Activated naive CD4-positive, alpha-beta T cell treated with anti-CD3 and anti-CD28 coated beads, Interleukin-2, amount 50 U/mL, for 24 hours (primary cell): ENCODE measurements around the gene POLR2B.
"Not testable (repeated sequence)": the region's sequence is repeated elsewhere in the genome, so short reads cannot be mapped to it uniquely, and the experiment has no call there.

Experiments used
- H3K27ac Mint-ChIP-seq: one replicate; pipeline ENCODE4 v1.8.0; 2021; ENCODE audit warnings: mild to moderate bottlenecking, mixed read lengths
- H3K27me3 Mint-ChIP-seq: one replicate; pipeline ENCODE4 v1.8.0; 2021; ENCODE audit warnings: mixed read lengths
- H3K36me3 Mint-ChIP-seq: one replicate; pipeline ENCODE4 v1.8.0; 2021; ENCODE audit warnings: mixed read lengths
- H3K4me1 Mint-ChIP-seq: one replicate; pipeline ENCODE4 v1.8.0; 2021; ENCODE audit warnings: mixed read lengths
- H3K4me3 Mint-ChIP-seq: one replicate; pipeline ENCODE4 v1.8.0; 2021; ENCODE audit warnings: mild to moderate bottlenecking, mixed read lengths
- H3K9me3 Mint-ChIP-seq: one replicate; pipeline ENCODE4 v1.8.0; 2021; ENCODE audit warnings: mixed read lengths

The POLR2B gene

GRCh38 chr4:57059890-57060716, 81.4 kb downstream of the POLR2B start:
- Mint-ChIP-seq H3K4me3 (no peak overlapping the region), H3K9me3 (no peaks in the 10 kb centered on the region), H3K36me3 (no peaks in the 10 kb centered on the region), H3K27ac (no peak overlapping the region), H3K27me3 (peaks cover 19% of the 10 kb centered on the region), H3K4me1 (no peaks in the 10 kb centered on the region)

GRCh38 chr4:57060717-57061067, 82.0 kb downstream of the POLR2B start:
- H3K27me3 Mint-ChIP-seq = peaks cover 17% of the 10 kb centered on the region
- H3K36me3 Mint-ChIP-seq, H3K4me1 Mint-ChIP-seq, H3K9me3 Mint-ChIP-seq, H3K27ac Mint-ChIP-seq, H3K4me3 Mint-ChIP-seq: not testable (repeated sequence)

GRCh38 chr4:57061395-57061794, 82.7 kb downstream of the POLR2B start:
- peaks cover 12% of the 10 kb centered on the region for H3K27me3 Mint-ChIP-seq
- H3K36me3 Mint-ChIP-seq = no peaks in the 10 kb centered on the region
- H3K4me1 Mint-ChIP-seq = no peaks in the 10 kb centered on the region
- no peak overlapping the region for H3K4me3 Mint-ChIP-seq
- H3K9me3 Mint-ChIP-seq = no peaks in the 10 kb centered on the region
- H3K27ac Mint-ChIP-seq = no peak overlapping the region

- no peaks in the 10 kb centered on the region for H3K9me3 Mint-ChIP-seq
- H3K4me1 Mint-ChIP-seq = no peaks in the 10 kb centered on the region
- no peak overlapping the region for H3K4me3 Mint-ChIP-seq
- peaks cover 2% of the 10 kb centered on the region for H3K27me3 Mint-ChIP-seq
- H3K36me3 Mint-ChIP-seq = no peaks in the 10 kb centered on the region
- no peak overlapping the region for H3K27ac Mint-ChIP-seq
Measured at GRCh38 chr4:57063518-57063917, 84.8 kb downstream of the POLR2B start.

GRCh38 chr4:57064120-57064519, 85.4 kb downstream of the POLR2B start:
- H3K4me3 Mint-ChIP-seq = no peak overlapping the region
- no peak overlapping the region for H3K27ac Mint-ChIP-seq
- no peaks in the 10 kb centered on the region for H3K36me3 Mint-ChIP-seq
- peaks cover 2% of the 10 kb centered on the region for H3K27me3 Mint-ChIP-seq
- no peaks in the 10 kb centered on the region for H3K4me1 Mint-ChIP-seq
- no peaks in the 10 kb centered on the region for H3K9me3 Mint-ChIP-seq

GRCh38 chr4:57064811-57065711, 86.4 kb downstream of the POLR2B start:
- H3K27me3 Mint-ChIP-seq = peaks cover 2% of the 10 kb centered on the region
- H3K4me3 Mint-ChIP-seq = no peak overlapping the region

GRCh38 chr4:57065730-57066482, 87.2 kb downstream of the POLR2B start:
- peaks cover 2% of the 10 kb centered on the region for H3K27me3 Mint-ChIP-seq
- H3K4me3 Mint-ChIP-seq = no peak overlapping the region
- no peak overlapping the region for H3K27ac Mint-ChIP-seq
- no peaks in the 10 kb centered on the region for H3K36me3 Mint-ChIP-seq
- no peaks in the 10 kb centered on the region for H3K4me1 Mint-ChIP-seq
- H3K9me3 Mint-ChIP-seq = no peaks in the 10 kb centered on the region

More at GRCh38 chr4:57064811-57065711, 86.4 kb downstream of the POLR2B start:
- Mint-ChIP-seq H3K4me1 (no peaks in the 10 kb centered on the region), H3K36me3 (no peaks in the 10 kb centered on the region), H3K9me3 (no peaks in the 10 kb centered on the region), H3K27ac (no peak overlapping the region)

- Mint-ChIP-seq H3K27me3 (no peaks in the 10 kb centered on the region), H3K4me1 (no peaks in the 10 kb centered on the region), H3K36me3 (no peaks in the 10 kb centered on the region), H3K27ac (no peak overlapping the region), H3K9me3 (no peaks in the 10 kb centered on the region), H3K4me3 (no peak overlapping the region)
Measured at GRCh38 chr4:57068237-57068981, 89.7 kb downstream of the POLR2B start.

GRCh38 chr4:57070461-57070860, 91.8 kb downstream of the POLR2B start:
- Mint-ChIP-seq H3K27me3 (peaks cover 5% of the 10 kb centered on the region), H3K27ac (no peak overlapping the region), H3K36me3 (no peaks in the 10 kb centered on the region), H3K4me3 (no peak overlapping the region), H3K4me1 (no peaks in the 10 kb centered on the region), H3K9me3 (no peaks in the 10 kb centered on the region)

- no peaks in the 10 kb centered on the region for H3K9me3 Mint-ChIP-seq
- no peaks in the 10 kb centered on the region for H3K4me1 Mint-ChIP-seq
- no peaks in the 10 kb centered on the region for H3K36me3 Mint-ChIP-seq
Measured at GRCh38 chr4:57071326-57071725, 92.6 kb downstream of the POLR2B start.

GRCh38 chr4:57073559-57073958, 94.9 kb downstream of the POLR2B start:
- Mint-ChIP-seq H3K4me1 (no peaks in the 10 kb centered on the region), H3K27me3 (peaks cover 9% of the 10 kb centered on the region), H3K36me3 (no peaks in the 10 kb centered on the region), H3K27ac (no peak overlapping the region), H3K9me3 (no peaks in the 10 kb centered on the region), H3K4me3 (no peak overlapping the region)

More at GRCh38 chr4:57071326-57071725, 92.6 kb downstream of the POLR2B start:
- Mint-ChIP-seq H3K27ac (no peak overlapping the region), H3K27me3 (peaks cover 5% of the 10 kb centered on the region), H3K4me3 (no peak overlapping the region)

GRCh38 chr4:57074744-57075143, 96.0 kb downstream of the POLR2B start:
- Mint-ChIP-seq H3K9me3 (no peaks in the 10 kb centered on the region), H3K4me1 (no peaks in the 10 kb centered on the region), H3K27me3 (peaks cover 9% of the 10 kb centered on the region), H3K36me3 (no peaks in the 10 kb centered on the region), H3K4me3 (no peak overlapping the region), H3K27ac (peak overlapping the region; percentile 5)

- H3K27me3 Mint-ChIP-seq = peaks cover 9% of the 10 kb centered on the region
- no peaks in the 10 kb centered on the region for H3K4me1 Mint-ChIP-seq
- H3K36me3 Mint-ChIP-seq = no peaks in the 10 kb centered on the region
- no peak overlapping the region for H3K27ac Mint-ChIP-seq
- H3K9me3 Mint-ChIP-seq = no peaks in the 10 kb centered on the region
- H3K4me3 Mint-ChIP-seq = no peak overlapping the region
Measured at GRCh38 chr4:57075367-57075766, 96.7 kb downstream of the POLR2B start.

- Mint-ChIP-seq H3K27ac (no peak overlapping the region), H3K4me1 (no peaks in the 10 kb centered on the region), H3K27me3 (peaks cover 12% of the 10 kb centered on the region), H3K9me3 (no peaks in the 10 kb centered on the region), H3K36me3 (no peaks in the 10 kb centered on the region), H3K4me3 (no peak overlapping the region)
Measured at GRCh38 chr4:57076646-57077045, 98.0 kb downstream of the POLR2B start.
